T-cell (primary cell): Measurements from ENCODE around the gene METTL24. TPM values are rescaled to one million over a fixed set of nuclear protein-coding genes. Genes with fewer than 3 reads are reported as not detected.

Source experiments
- ATAC-seq, 4 experiments: fragments of 200-7000 bp in 3 of 4; fragments of 150-1000 bp in 1 of 4; cut with Tn5 transposase; replicated peaks in 1 of 4; 1 replicate in 3 of 4; 2 replicates in 1 of 4; pipeline ENCODE4 v1.10.0; 2021; ENCODE audit warnings: moderate library complexity in 3 of 4, mild to moderate bottlenecking in 2 of 4, moderate number of reproducible peaks in 1 of 4
- CTCF ChIA-PET, 2 donors: fragments of 300-600 bp; sonication (Branson Sonifier 250); formaldehyde crosslinking; loops; one replicate each; lab custom pipeline; 2022; ENCODE audit warnings: antibody characterized with exemption in 2 of 2; lab: Charles Lee
- POLR2A ChIA-PET, 2 donors: fragments of 300-600 bp; sonication (Branson Sonifier 250); formaldehyde crosslinking; loops; one replicate each; lab custom pipeline; 2022; ENCODE audit warnings: antibody characterized with exemption in 2 of 2; lab: Charles Lee
- DNase-seq, 35 experiments: peaks; one replicate each; pipeline versions ENCODE4 v3.0.0 to v3.0.0-alpha.2; 2013 to 2023
- H3K27ac ChIP-seq: one replicate; pipeline ENCODE4 v1.5.1; 2013; ENCODE audit warnings: low read length
- H3K27me3 ChIP-seq, 2 experiments: replicated peaks in 1 of 2; 1 replicate in 1 of 2; 2 replicates in 1 of 2; pipeline versions ENCODE4 v1.6.1 to v1.7.0; 2013; ENCODE audit warnings: low read length in 1 of 2, mixed read lengths in 1 of 2; ENCODE audit not compliant: control insufficient read depth in 2 of 2, insufficient read depth in 2 of 2; ENCODE audit errors: extremely low read depth in 1 of 2
- H3K36me3 ChIP-seq, 2 donors: 1 replicate in 1 of 2; 2 replicates in 1 of 2; pipeline versions ENCODE4 v1.6.1 to v1.7.0; 2013; ENCODE audit warnings: low read length in 1 of 2; ENCODE audit not compliant: control insufficient read depth in 2 of 2, insufficient read depth in 1 of 2; ENCODE audit errors: extremely low read depth in 1 of 2
- H3K4me1 ChIP-seq, 2 experiments: 1 replicate in 1 of 2; 2 replicates in 1 of 2; pipeline versions ENCODE4 v1.6.1 to v1.7.0; 2013; ENCODE audit warnings: low read length in 2 of 2, mixed read lengths in 1 of 2; ENCODE audit not compliant: insufficient read depth in 2 of 2, control insufficient read depth in 1 of 2; ENCODE audit errors: extremely low read depth in 1 of 2
- H3K4me3 ChIP-seq, 2 donors: 1 replicate in 1 of 2; 2 replicates in 1 of 2; pipeline versions ENCODE4 v1.5.1 to v1.7.0; 2013; ENCODE audit warnings: mild to moderate bottlenecking in 2 of 2, low read length in 1 of 2, moderate library complexity in 1 of 2; ENCODE audit not compliant: control insufficient read depth in 1 of 2; ENCODE audit errors: extremely low read depth in 1 of 2
- H3K9me3 ChIP-seq: 2 replicates; pipeline ENCODE4 v1.7.0; 2013
- H3K27ac Mint-ChIP-seq, 2 donors: one replicate each; pipeline ENCODE4 v1.8.0; 2020 to 2021; ENCODE audit warnings: mild to moderate bottlenecking in 2 of 2, mixed read lengths in 2 of 2
- H3K27me3 Mint-ChIP-seq, 2 donors: one replicate each; pipeline ENCODE4 v1.8.0; 2021 to 2022; ENCODE audit warnings: mixed read lengths in 2 of 2
- H3K36me3 Mint-ChIP-seq: one replicate; pipeline ENCODE4 v1.8.0; 2021; ENCODE audit warnings: mixed read lengths
- H3K4me1 Mint-ChIP-seq, 3 donors: one replicate each; pipeline ENCODE4 v1.8.0; 2020 to 2022; ENCODE audit warnings: mixed read lengths in 3 of 3, mild to moderate bottlenecking in 1 of 3
- H3K4me3 Mint-ChIP-seq, 3 donors: one replicate each; pipeline ENCODE4 v1.8.0; 2020 to 2022; ENCODE audit warnings: mild to moderate bottlenecking in 3 of 3, mixed read lengths in 3 of 3, moderate library complexity in 3 of 3
- H3K9me3 Mint-ChIP-seq, 3 donors: one replicate each; pipeline ENCODE4 v1.8.0; 2020 to 2022; ENCODE audit warnings: mixed read lengths in 3 of 3
- WGBS: methylation state at CpG from one replicate; pipeline ENCODE4 v1.1.5; 2013; ENCODE audit warnings: missing lambda C conversion rate; ENCODE audit not compliant: insufficient coverage; 5-methylcytosine and 5-hydroxymethylcytosine counted together
- total RNA-seq, 35 experiments: library from RNA in 6 of 35; stranded (reverse) in 6 of 35; fragments of 120-200 nt in 1 of 35; gene quantifications; one replicate each; pipeline versions ENCODE4 v1.2.1 to v1.2.4 and lab custom pipeline; 2013 to 2026

Gene METTL24
- total RNA-seq, 5 donors from 2014 or later (not counting 1 experiment from before 2014, with no cell fraction given) = 0.30 to 0.47 (median 0.33) TPM; not detected in 2

GRCh38 chr6:110195639-110196038 lies 162.5 kb downstream of the METTL24 start:
- 100% methylated on average over 3 of the region's 4 CpGs for WGBS
- Mint-ChIP-seq H3K9me3 (no peaks in the 10 kb centered on the region), H3K4me1 (peaks cover 25 to 43% (median 35%) of the 10 kb centered on the region in 3 donors), H3K27ac (no peak overlapping the region), H3K27me3 (no peaks in the 10 kb centered on the region), H3K4me3 (no peak overlapping the region), H3K36me3 (peaks cover 25% of the 10 kb centered on the region)
- CTCF ChIA-PET = no interaction called here
- Histone ChIP-seq H3K9me3 (no peaks in the 10 kb centered on the region), H3K27me3 (no peaks in the 10 kb centered on the region), H3K4me1 (peaks cover 2 to 7% of the 10 kb centered on the region in 2 experiments), H3K4me3 (no peak overlapping the region), H3K27ac (no peak overlapping the region), H3K36me3 (peaks cover 4 to 9% of the 10 kb centered on the region in 2 donors)
- DNase-seq = no peak
- POLR2A ChIA-PET = no interaction called here
- no peak for ATAC-seq

Other genes with a start within 250 kb of the METTL24 start
- 1 to 10 TPM in 3 of 5 donors, under 1 TPM in 2; 0.23 to 1.2 (median 1.0) TPM for gene WASF1, start 178.7 kb downstream of the METTL24 start, total RNA-seq
- 10 to 100 TPM; 27.7 to 33.3 (median 28.3) TPM for gene CDC40, start 177.9 kb downstream of the METTL24 start, total RNA-seq
- gene DDO, start 57.2 kb upstream of the METTL24 start, total RNA-seq = not detected
- gene SLC22A16, start 118.3 kb upstream of the METTL24 start, total RNA-seq = not detected